ENCODE data around the gene PHACTR3.

- TF ChIP-seq CHD1 (IDR thresholded peaks at IDR 0.05; ENCODE audit: low read depth, low read length) (no peak), RAD21 (IDR thresholded peaks at IDR 0.05 in 1 of 2, conservative IDR thresholded peaks at IDR 0.05 in 1 of 2; ENCODE audit: low read depth in 2 of 2, low read length in 2 of 2) (no peak), GTF2F1 (IDR thresholded peaks at IDR 0.05; ENCODE audit: borderline replicate concordance, low read depth, low read length) (no peak), JUND (IDR thresholded peaks at IDR 0.05; ENCODE audit: low read length) (no peak), POLR2AphosphoS5 (IDR thresholded peaks at IDR 0.05; ENCODE audit: low read depth, low read length) (no peak), ATF3 (IDR thresholded peaks at IDR 0.05; ENCODE audit: insufficient read depth, low read depth, low read length) (no peak), YY1 (IDR thresholded peaks at IDR 0.05; ENCODE audit: low read depth, low read length) (no peak), SIX5 (IDR thresholded peaks at IDR 0.05; ENCODE audit: low read depth, low read length) (no peak), CHD2 (IDR thresholded peaks at IDR 0.05; ENCODE audit: low read length) (no peak)
- TF ChIP-seq, protein P1, sequence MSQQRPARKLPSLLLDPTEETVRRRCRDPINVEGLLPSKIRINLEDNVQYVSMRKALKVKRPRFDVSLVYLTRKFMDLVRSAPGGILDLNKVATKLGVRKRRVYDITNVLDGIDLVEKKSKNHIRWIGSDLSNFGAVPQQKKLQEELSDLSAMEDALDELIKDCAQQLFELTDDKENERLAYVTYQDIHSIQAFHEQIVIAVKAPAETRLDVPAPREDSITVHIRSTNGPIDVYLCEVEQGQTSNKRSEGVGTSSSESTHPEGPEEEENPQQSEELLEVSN (IDR thresholded peaks at IDR 0.05) = no peak
These were observed 28.3 kb downstream of the PHACTR3 start for GRCh38 chr20:59632541-59633113.
